Stimulated activated CD8-positive, alpha-beta memory T cell treated with anti-CD3 and anti-CD28 coated beads, Interleukin-7, amount 100 ng/mL, for 24 hours (primary cell): Measurements from ENCODE around the gene MARCHF10.

Experiments used
- DNase-seq: peaks from one replicate; pipeline ENCODE4 v3.0.0-alpha.2; 2020; ENCODE audit warnings: low read depth

MARCHF10 gene

DNA sequence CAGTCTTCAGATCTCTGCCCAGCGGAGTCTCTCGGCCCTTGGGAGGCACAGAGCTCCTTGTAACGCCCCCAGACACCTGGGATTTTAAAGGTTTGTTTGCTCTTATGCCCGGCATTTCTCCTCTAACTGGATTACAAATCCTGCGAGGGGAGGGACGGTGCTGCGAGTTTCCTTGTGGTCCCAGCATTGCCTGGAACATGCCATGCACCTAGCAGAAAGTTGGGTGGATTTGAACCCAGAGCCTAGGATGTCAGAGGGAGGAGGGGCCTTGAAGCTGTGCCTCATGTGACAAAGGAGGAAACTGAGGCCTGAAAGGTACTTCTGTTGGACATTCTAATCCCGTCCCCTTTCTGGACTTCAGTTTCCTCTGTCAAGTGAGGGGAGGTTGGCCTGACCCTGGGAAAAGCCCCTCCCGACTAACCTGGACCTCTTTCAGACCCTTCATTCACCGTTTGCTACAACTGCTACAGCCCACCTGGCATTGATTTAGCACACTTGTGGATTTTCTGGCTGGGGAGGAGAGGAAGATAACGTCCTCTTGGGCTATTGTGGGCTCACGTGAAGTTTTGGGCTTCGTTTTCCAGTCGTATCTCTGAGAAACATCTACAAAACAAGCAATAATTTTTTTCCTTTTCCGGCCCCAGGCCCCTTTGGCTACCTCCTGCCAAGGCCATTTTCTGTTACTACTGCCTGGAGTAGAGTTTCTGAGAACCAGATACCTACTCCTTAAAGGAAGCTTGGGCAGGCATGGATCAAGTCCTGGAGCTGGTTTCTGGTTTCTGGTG, 149.8 kb downstream of the MARCHF10 start:
- DNase-seq = no peak

DNA sequence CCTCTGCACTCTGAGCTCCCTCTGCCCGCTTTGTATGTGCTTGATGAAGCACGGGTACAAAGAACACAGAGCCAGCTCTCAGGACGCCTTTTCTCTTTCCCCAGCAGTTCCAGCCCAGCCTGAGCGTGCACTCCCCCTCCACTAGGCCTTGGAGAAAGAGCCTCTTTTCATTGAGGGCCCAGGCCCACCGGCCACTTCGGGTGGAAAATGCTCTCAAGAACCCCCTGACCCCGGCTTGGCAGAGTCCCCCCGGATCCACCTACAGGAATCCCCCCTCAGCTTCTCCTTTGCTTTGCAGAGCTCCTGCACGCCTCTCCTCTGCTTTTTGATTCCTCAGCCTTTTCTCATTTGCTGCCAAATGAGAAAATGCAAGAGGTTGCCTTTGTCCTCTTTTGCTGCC, 150.4 kb downstream of the MARCHF10 start:
- DNase-seq = no peak

DNA sequence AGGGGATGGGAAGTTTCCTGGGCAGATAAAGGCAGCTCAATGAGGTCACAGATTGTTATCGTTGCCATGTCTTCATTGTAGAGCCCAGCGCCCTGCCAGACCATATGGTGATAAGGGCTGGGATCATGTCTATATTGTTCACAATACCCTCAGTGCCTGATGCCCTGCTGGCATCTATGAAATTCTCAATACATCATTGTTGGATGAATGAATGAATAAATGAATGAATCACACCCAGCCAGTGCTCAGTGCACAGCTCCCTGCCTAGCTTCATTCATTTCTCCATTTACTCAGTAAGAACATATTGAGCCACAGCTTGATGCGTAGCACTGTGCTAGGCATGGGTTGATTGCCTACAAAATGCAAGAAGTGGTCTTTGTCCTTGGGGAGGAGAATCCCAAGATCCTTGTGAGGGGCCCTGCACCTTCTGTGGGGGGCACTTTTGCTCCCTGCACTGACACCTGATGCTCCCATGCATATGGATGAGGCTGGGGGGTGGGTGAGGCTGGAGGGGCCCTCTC, 150.9 kb downstream of the MARCHF10 start:
- DNase-seq = no peak

DNA sequence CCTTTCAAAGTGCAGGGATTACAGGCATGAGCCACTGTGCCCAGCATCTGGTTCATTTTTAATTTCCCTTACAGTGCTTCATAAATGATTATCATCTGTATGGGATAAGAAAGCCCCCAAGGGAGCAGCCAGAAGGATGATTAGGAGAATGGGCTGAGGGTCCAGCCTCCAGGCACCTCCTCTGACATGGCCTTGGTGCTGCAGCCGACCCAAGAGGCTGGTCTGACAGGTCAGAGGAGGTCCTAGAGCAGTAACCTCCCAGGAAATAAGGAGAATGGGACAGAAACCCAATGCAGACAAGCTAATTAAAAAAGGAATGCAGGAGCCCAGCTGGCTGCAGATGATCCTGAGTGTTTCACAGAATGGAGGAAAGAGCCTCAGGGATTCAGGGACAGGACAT, 151.7 kb downstream of the MARCHF10 start:
- DNase-seq = no peak

DNA sequence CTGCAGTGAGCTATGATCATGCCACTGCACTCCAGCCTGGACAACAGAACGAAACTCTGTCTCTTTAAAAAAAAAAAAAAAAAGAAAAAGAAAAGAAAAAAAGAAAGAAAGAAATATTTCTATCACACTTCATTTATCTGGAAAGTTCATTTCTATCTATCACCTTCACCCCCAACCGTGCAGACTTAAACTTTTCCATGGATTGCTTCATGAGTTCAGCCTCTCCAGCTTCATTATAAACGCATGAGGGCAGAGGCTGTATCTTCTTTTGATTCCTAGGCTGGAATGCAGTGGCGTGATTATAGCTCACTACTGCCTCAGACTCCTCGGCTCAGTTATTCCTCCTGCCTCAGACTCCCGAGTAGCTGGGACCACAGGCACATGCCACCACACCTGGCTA, 152.5 kb downstream of the MARCHF10 start:
- DNase-seq = no peak

DNA sequence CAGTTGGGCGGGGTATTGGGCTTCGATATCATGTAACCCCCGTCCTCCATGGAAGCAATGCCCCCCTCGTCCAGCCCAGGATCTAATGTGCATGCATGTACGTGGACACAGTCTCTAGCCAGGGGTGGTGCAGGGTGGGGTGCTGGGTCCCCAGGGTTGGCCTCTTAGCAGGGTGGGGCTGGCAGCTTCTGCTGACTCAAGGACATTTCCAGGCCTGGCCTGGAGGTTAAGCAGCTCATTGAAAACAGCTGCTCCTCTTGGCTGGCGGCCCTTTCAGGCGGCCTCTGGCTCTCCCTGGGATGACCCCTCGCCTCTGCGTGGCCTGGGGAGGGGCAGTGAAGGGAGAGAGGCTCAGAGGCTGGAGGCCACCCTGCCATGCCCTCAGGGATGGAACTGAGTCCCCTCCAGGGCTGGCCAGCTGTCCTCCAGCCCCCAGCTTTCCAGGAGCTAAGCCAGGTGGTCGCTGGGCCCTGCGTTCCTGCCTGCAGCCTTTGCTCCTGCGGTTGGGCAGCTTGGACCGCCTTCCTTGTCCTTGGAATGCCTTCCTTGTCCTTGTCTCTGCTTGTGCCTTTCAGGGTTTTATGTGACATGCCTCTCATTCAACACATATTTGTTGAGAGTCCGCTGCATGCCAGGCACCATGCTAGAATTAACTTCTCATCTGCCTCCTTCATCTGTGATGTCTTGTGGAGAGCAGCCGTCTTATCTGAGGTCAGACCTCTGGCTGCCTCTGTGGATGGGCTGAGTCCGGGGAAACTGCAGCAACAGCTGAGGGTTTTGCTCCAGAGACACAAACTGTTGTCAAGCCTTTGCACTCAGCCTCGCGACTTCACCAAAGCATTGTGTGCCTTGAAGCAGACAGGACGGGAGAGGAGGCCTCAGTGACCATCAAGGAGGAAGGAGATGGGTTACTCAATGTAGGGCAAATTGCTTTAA, 154.0 kb downstream of the MARCHF10 start:
- no peak for DNase-seq

DNA sequence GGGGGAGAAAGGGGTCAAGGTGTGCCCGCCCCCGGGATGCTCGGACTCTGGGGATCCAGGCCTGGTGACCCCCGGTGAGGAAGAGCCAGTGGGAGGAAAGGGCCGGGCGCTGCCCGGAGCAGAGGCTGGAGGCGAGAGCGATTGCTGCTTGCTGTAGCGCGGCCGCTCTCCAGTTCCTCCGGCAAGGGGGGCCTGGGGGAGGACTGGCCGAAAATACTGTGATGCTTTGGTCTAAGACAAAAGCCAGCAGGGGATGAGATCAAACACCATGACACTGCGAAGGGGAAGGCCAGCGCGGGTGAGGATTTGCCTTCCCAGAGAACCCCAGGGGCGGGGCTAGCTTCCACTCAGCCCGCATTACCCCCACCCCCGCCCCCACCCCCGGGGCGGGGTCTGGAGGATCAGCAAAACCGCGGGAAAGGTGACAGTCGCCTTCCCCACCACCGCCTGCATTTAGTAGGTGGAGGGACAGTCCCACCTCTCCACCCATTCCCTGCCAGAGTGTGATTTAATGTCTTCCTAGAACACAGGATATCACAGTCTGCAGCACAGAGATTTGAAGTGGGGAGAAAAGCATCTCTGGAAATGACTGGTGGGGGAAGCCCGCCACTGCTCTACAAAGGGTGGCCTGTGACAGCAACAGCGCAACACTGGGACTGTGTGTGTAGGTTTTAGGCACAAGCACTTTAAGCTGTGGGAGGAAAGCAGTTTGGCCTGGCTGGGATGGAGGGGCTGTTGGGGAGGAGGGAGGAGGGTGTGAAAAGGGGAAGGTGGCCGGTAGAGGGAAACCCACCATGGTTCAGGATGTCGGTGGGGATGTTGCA, 154.9 kb downstream of the MARCHF10 start:
- peak; percentile 73 for DNase-seq

DNA sequence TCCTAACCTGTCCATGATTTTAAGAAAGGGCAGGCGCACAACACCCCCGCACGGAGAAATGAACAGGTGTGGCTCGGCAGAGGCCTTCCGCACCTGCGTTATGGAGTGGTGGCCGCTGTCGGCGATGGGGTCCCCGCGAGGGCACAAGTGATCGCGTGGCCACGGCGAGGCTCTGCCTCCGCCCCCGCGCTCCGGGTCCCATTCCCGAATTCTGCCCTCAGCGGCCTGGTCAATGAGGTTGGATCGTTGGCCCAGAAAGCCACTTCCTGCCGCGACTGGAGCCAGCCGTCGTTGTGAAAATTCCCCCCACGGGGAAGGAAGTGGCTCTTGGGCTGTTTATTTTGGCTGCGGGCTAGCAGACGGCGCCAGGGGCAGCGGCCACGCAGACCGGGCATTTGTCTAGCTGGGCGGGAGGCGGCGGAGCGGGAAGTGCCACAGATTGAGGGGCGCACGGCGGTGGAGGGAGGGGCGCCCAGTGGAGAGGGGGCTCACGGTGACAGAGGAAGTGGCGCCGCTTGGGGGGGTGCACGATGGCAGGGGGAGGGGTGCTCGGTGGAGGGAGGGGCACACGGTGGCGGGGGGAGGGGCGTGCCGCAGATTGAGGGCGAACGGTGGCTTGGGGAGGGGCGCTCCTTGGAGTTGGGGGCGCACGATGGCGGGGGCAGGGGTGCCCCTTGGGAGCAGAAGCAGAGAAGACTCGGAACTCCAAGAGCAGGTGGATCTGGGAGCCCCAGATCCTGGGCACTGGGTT, 155.7 kb downstream of the MARCHF10 start:
- DNase-seq = no peak
